ENCODE measurements around the gene LRRC75A. TPM values are rescaled to one million over a fixed set of nuclear protein-coding genes. Genes with fewer than 3 reads are reported as not detected.

The LRRC75A gene
- polyA plus RNA-seq, 1 donor from 2014 or later = 0.53 TPM

DNA sequence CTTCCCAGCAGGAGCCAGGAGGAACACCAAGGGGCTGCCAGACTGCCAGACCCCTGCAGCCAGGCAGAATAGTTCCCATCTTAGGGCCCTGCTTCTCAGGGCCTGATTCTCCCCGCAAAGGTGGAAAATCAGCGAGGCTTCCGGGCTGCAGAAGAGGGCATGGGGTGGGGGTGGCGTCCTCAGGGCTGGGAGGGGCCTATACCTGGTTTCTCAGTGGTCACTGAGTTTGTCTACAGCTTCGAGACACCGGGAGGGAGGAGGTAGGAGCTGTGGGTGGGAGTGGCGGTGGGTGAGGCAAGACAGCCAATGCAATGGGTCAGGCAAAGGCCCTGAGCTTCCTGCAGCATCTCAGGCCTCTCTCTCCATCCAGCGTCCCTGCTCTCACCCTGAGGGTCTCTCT, 14.3 kb downstream of the LRRC75A start:
- Histone ChIP-seq H2AFZ (ENCODE audit: low read depth, low read length) (no peak overlapping the region), H3K79me2 (replicated peaks; ENCODE audit: insufficient read depth, low read length) (no peaks in the 10 kb centered on the region), H3K27ac (ENCODE audit: low read length) (no peak overlapping the region), H3K4me3 (ENCODE audit: low read length) (no peak overlapping the region), H3K4me2 (ENCODE audit: low read length) (no peak overlapping the region), H3K36me3 (ENCODE audit: insufficient read depth, low read length) (no peaks in the 10 kb centered on the region), H3F3A (ENCODE audit: insufficient read depth, low read length, poor library complexity, severe bottlenecking) (no peaks in the 10 kb centered on the region), H4K20me1 (ENCODE audit: insufficient read depth) (no peaks in the 10 kb centered on the region), H3K27me3 (ENCODE audit: insufficient read depth, low read depth, low read length) (no peaks in the 10 kb centered on the region), H3K9me3 (ENCODE audit: low read length) (no peaks in the 10 kb centered on the region), H3K9me2 (ENCODE audit: insufficient read depth, low read length) (no peaks in the 10 kb centered on the region), H3K9ac (ENCODE audit: low read length) (no peak overlapping the region)
- TF ChIP-seq SMC3 (conservative IDR thresholded peaks at IDR 0.05; ENCODE audit: poor library complexity) = no peak
- no peak for TF ChIP-seq TAF1 (IDR thresholded peaks at IDR 0.05; ENCODE audit: low read depth)
- TF ChIP-seq REST (IDR thresholded peaks at IDR 0.05; ENCODE audit: borderline replicate concordance) = no peak
- no peak for TF ChIP-seq POLR2AphosphoS5 (IDR thresholded peaks at IDR 0.05)
- no peak for TF ChIP-seq RAD21 (conservative IDR thresholded peaks at IDR 0.05)
- no peak for TF ChIP-seq MXI1 (conservative IDR thresholded peaks at IDR 0.05; ENCODE audit: poor library complexity, severe bottlenecking)
- TF ChIP-seq, protein P1, sequence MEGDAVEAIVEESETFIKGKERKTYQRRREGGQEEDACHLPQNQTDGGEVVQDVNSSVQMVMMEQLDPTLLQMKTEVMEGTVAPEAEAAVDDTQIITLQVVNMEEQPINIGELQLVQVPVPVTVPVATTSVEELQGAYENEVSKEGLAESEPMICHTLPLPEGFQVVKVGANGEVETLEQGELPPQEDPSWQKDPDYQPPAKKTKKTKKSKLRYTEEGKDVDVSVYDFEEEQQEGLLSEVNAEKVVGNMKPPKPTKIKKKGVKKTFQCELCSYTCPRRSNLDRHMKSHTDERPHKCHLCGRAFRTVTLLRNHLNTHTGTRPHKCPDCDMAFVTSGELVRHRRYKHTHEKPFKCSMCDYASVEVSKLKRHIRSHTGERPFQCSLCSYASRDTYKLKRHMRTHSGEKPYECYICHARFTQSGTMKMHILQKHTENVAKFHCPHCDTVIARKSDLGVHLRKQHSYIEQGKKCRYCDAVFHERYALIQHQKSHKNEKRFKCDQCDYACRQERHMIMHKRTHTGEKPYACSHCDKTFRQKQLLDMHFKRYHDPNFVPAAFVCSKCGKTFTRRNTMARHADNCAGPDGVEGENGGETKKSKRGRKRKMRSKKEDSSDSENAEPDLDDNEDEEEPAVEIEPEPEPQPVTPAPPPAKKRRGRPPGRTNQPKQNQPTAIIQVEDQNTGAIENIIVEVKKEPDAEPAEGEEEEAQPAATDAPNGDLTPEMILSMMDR (IDR thresholded peaks at IDR 0.05; ENCODE audit: poor library complexity, severe bottlenecking) = no peak
- TF ChIP-seq EP300 (conservative IDR thresholded peaks at IDR 0.05; ENCODE audit: poor library complexity, severe bottlenecking) = no peak
- no peak for TF ChIP-seq EZH2 (IDR thresholded peaks at IDR 0.05; ENCODE audit: borderline replicate concordance, insufficient read depth, low read length, poor library complexity, severe bottlenecking)

DNA sequence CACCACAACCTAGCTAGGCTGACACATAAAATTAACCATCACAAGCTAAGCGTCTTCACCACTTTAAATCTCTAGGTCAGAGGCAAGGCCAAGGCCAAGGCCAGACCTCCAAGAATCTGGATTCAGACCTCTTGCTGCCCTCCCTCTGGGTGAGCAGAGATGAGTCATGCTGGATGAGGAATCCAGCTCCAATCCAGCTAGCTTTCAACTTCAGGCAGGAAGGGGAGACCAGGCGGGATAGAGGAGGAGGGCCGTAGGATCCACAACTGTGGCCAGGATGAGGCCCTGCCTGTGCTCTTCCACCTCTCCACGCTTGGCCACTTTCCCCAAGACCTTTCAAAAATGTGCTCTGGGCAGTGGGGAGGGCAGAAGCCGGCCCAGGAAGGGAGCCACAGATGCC, 14.7 kb downstream of the LRRC75A start:
- Histone ChIP-seq H3K9me3 (ENCODE audit: low read length) (no peaks in the 10 kb centered on the region), H3K79me2 (replicated peaks; ENCODE audit: insufficient read depth, low read length) (no peaks in the 10 kb centered on the region), H3K9ac (ENCODE audit: low read length) (no peak overlapping the region), H4K20me1 (ENCODE audit: insufficient read depth) (no peaks in the 10 kb centered on the region), H3K36me3 (ENCODE audit: insufficient read depth, low read length) (no peaks in the 10 kb centered on the region), H3F3A (ENCODE audit: insufficient read depth, low read length, poor library complexity, severe bottlenecking) (no peaks in the 10 kb centered on the region), H3K27ac (ENCODE audit: low read length) (no peak overlapping the region), H3K4me2 (ENCODE audit: low read length) (no peak overlapping the region), H3K9me2 (ENCODE audit: insufficient read depth, low read length) (no peaks in the 10 kb centered on the region), H3K27me3 (ENCODE audit: insufficient read depth, low read depth, low read length) (no peaks in the 10 kb centered on the region), H2AFZ (ENCODE audit: low read depth, low read length) (no peak overlapping the region), H3K4me3 (ENCODE audit: low read length) (no peak overlapping the region)
- TF ChIP-seq EP300 (conservative IDR thresholded peaks at IDR 0.05; ENCODE audit: poor library complexity, severe bottlenecking) = no peak

GRCh38 chr17:16475179-16475704, 16.8 kb downstream of the LRRC75A start:
- no peaks in the 10 kb centered on the region for H3K79me2 ChIP-seq (replicated peaks; ENCODE audit: insufficient read depth, low read length)
- no peaks in the 10 kb centered on the region for H3K9me2 ChIP-seq (ENCODE audit: insufficient read depth, low read length)
- no peaks in the 10 kb centered on the region for H3F3A ChIP-seq (ENCODE audit: insufficient read depth, low read length, poor library complexity, severe bottlenecking)
- H3K4me2 ChIP-seq (ENCODE audit: low read length) = no peak overlapping the region
- no peaks in the 10 kb centered on the region for H3K27me3 ChIP-seq (ENCODE audit: insufficient read depth, low read depth, low read length)
- no peak overlapping the region for H3K27ac ChIP-seq (ENCODE audit: low read length)
- H3K9me3 ChIP-seq (ENCODE audit: low read length) = no peaks in the 10 kb centered on the region
- H3K36me3 ChIP-seq (ENCODE audit: insufficient read depth, low read length) = no peaks in the 10 kb centered on the region
- H4K20me1 ChIP-seq (ENCODE audit: insufficient read depth) = no peaks in the 10 kb centered on the region
- TF ChIP-seq MXI1 (conservative IDR thresholded peaks at IDR 0.05; ENCODE audit: poor library complexity, severe bottlenecking) = no peak
- no peak for TF ChIP-seq RAD21 (conservative IDR thresholded peaks at IDR 0.05)
- TF ChIP-seq EP300 (conservative IDR thresholded peaks at IDR 0.05; ENCODE audit: poor library complexity, severe bottlenecking) = no peak
- TF ChIP-seq, protein P1 (IDR thresholded peaks at IDR 0.05; ENCODE audit: poor library complexity, severe bottlenecking) = no peak
- no peak for TF ChIP-seq POLR2AphosphoS5 (IDR thresholded peaks at IDR 0.05)
- no peak for TF ChIP-seq SMC3 (conservative IDR thresholded peaks at IDR 0.05; ENCODE audit: poor library complexity)
- no peak for TF ChIP-seq EZH2 (IDR thresholded peaks at IDR 0.05; ENCODE audit: borderline replicate concordance, insufficient read depth, low read length, poor library complexity, severe bottlenecking)
- no peak for TF ChIP-seq TAF1 (IDR thresholded peaks at IDR 0.05; ENCODE audit: low read depth)
- TF ChIP-seq REST (IDR thresholded peaks at IDR 0.05; ENCODE audit: borderline replicate concordance) = no peak
- no peak overlapping the region for H2AFZ ChIP-seq (ENCODE audit: low read depth, low read length)
- no peak overlapping the region for H3K9ac ChIP-seq (ENCODE audit: low read length)
- no peak overlapping the region for H3K4me3 ChIP-seq (ENCODE audit: low read length)
